ENCODE data around the gene UCHL5. TPM values are rescaled to one million over a fixed set of nuclear protein-coding genes. Genes with fewer than 3 reads are reported as not detected.
"Not testable (repeated sequence)": the region's sequence is repeated elsewhere in the genome, so short reads cannot be mapped to it uniquely, and the experiment has no call there.

Gene UCHL5
- total RNA-seq, 4 donors from 2014 or later, result 19.4 to 59.6 (median 26.3) TPM

DNA sequence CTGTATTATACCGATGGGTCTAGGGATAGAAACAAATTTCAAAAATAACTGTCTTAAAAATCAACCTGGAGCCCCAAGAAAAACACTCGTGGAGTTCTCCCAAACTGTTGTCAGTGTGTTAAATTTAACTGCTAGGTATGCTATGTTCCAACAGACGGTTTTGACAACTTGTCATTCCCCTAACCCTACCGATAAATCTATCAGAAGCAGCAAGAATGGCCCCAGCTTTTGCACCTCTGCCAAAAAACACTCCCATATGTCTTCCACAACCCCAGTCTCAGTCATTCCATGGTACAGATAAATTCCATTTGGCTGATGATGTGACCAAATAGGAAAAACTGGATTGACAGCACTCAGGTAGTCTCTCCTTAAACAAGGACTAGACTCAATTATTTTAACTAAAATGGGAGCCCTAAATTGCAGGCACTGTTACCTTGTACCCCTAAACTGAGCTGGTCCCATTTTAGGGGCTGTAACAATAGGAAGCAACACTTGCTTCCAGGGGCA, 4.9 kb downstream of the UCHL5 start:
- DNase-seq (ENCODE audit: low spot score), result no peak
- ATAC-seq (ENCODE audit: low FRiP score), result no peak
- TF ChIP-seq, protein P1, sequence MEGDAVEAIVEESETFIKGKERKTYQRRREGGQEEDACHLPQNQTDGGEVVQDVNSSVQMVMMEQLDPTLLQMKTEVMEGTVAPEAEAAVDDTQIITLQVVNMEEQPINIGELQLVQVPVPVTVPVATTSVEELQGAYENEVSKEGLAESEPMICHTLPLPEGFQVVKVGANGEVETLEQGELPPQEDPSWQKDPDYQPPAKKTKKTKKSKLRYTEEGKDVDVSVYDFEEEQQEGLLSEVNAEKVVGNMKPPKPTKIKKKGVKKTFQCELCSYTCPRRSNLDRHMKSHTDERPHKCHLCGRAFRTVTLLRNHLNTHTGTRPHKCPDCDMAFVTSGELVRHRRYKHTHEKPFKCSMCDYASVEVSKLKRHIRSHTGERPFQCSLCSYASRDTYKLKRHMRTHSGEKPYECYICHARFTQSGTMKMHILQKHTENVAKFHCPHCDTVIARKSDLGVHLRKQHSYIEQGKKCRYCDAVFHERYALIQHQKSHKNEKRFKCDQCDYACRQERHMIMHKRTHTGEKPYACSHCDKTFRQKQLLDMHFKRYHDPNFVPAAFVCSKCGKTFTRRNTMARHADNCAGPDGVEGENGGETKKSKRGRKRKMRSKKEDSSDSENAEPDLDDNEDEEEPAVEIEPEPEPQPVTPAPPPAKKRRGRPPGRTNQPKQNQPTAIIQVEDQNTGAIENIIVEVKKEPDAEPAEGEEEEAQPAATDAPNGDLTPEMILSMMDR (IDR thresholded peaks at IDR 0.05), result no peak

DNA sequence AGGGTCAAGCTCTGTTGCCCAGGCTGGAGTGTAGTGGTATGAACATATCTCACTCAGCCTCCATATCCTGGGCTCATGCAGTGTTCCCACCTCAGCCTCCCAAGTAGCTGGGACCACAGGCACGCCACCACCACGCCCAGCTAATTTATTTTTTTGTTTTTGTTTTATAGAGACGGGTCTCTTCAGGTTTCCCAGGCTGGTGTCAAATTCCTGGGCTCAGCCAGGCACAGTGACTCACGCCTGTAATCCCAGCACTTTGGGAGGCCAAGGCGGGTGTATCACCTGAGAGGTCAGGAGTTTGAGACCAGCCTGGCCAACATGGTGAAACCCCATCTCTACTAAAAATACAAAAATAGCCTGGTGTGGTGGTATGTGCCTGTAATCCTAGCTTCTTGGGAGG, 10.2 kb downstream of the UCHL5 start:
- not testable (repeated sequence) for DNase-seq (ENCODE audit: low spot score); ATAC-seq (ENCODE audit: low FRiP score)

DNA sequence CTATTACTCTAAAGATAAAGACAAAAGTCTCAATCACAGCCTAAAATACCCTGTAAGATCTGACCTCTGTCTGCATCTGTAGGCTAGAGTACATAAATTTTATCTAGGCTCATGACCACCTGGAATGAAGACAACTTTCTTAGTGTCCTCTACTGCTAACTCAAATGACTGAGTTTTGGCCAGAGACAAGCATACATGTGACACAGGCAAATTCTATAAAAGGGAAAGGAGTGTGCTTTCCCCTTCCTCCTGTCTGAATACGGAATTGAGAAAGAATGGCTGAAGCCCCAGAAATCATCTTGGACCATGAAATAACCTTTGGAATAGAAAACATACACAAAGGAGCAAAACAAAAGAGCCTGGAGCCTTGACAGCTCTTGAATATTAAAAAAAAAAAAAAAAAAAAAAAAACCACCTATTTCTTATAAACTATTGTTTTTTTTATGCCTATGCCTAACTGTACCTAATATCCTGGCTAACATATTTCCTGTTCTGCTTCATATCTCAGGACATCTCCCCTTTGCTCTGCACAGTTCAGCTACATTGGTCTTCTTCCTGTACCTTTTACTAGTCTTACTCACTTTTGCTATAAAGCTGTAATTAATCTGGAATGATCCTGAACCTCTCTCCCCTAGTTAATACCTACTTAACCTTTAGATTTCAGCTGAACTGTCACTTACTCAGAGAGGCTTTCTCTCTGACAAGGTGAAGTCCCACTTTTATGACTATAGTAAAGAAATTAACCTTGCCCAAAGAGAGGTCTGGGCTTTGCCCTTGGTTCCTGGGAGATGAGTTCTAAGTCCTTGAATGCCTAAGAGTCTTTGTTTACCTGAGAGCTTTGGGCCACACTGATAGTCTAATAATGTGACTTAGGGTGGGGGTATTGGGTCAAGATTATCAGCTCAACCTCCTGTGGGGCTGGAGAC, 16.1 kb downstream of the UCHL5 start:
- no peak for DNase-seq (ENCODE audit: low spot score)
- TF ChIP-seq, protein P1 (IDR thresholded peaks at IDR 0.05), result no peak
- no peak for ATAC-seq (ENCODE audit: low FRiP score)

DNA sequence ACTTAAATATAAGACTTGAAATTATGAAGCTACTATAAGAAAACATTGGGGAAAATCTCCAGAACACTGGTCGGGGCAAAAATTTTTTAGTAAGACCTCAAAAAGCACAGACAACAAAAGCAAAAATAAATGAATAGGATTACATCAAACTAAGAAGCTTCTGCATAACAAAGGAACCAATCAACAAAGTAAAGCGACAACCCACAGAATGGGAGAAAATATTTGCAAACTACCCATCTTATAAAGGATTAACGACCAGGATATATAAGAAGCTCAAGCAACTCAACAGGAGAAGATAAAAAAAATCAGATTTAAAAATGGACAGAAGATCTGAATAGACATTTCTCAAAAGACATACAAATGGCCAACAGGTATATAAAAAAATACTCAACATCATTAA, 19.1 kb downstream of the UCHL5 start:
- no peak for ATAC-seq (ENCODE audit: low FRiP score)
- TF ChIP-seq, protein P1 (IDR thresholded peaks at IDR 0.05), result no peak
- no peak for DNase-seq (ENCODE audit: low spot score)

DNA sequence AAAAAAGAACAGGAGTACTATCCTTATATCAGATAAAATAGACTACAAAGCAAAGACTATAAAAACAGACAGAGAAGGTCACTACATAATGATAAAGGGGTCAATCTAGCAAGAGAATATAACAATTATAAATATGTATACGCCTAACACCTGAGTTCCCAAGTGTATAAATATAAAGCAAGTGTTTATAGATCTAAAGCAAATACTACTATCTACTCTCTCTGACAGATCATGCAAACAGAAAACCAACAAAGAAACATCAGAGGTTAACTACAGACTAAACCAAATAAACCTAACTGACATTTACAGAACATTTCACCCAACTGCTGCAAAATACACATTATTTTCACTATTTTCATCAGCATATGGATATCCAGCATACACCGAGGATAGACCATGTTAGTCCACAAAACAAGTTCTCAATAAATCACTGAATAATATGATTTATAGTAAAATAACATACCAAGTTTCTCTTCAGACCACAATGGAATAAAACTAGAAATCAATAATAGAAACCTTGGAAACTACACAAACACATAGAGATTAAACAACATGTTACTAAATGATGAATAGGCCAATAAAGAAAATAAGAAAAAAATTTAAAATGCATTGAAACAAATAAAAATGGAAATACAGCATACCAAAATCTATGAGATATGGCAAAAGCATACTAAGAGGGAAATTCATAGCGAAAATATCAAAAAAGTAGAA, 22.7 kb downstream of the UCHL5 start:
- TF ChIP-seq, protein P1 (IDR thresholded peaks at IDR 0.05), result no peak
- ATAC-seq (ENCODE audit: low FRiP score) (no peak), DNase-seq (ENCODE audit: low spot score) (no peak)

DNA sequence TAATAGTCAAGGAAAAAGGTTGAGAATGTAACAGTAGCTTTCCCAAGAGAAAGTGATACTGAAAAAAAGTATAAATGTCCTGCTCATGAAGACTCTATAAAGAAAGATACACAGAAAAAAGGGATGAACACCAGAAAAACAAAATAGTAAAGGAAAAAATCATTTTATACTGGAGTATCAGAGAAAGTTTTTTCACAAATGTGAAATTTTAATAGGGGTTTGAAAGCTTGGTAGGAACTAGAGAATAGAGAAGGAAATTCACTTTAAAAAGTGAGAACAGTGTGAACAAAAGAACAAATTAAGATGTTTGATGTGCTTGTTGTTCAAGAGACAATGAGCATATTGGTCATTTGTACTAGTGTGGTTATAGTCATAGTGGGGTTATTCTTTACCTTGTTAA, 25.6 kb downstream of the UCHL5 start:
- no peak for DNase-seq (ENCODE audit: low spot score)
- TF ChIP-seq, protein P1 (IDR thresholded peaks at IDR 0.05), result no peak
- no peak for ATAC-seq (ENCODE audit: low FRiP score)

DNA sequence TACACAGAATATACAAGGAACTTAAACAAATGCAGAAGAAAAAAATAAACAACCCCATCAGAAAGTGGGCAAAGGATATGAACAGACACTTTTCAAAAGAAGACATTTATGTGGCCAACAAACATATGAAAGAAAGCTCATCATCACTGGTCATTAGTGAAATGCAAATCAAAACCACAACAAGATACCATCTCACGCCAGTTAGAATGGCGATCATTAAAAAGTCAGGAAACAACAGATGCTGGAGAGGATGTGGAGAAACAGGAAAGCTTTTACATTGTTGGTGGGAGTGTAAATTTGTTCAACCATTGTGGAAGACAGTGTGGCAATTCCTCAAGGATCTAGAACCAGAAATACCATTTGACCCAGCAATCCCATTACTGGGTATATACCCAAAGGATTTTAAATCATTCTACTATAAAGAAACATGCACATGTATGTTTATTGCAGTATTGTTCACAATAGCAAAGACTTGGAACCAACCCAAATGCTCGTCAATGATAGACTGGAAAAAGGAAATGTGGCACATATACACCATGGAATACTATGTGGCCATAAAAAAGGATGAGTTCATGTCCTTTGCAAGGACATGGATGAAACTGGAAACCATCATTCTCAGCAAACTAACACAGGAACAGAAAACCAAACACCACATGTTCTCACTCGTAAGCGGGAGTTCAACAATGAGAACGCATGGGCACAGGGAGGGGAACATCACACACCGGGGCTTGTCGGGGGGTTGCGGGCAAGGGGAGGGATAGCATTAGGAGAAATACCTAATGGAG, 26.3 kb downstream of the UCHL5 start:
- ATAC-seq (ENCODE audit: low FRiP score); DNase-seq (ENCODE audit: low spot score): not testable (repeated sequence)
